Inflammatory macrophage treated with lipopolysaccharide for 4 hours (primary cell): ENCODE results near the gene TPRX1.
"Not testable (repeated sequence)": the region's sequence is repeated elsewhere in the genome, so short reads cannot be mapped to it uniquely, and the experiment has no call there.

Source experiments
- DNase-seq: peaks from one replicate; pipeline ENCODE4 v3.0.0-alpha.2; 2020

TPRX1 gene

GRCh38 chr19:47798904-47799266 lies 5.5 kb downstream of the TPRX1 start:
- no peak for DNase-seq

- DNase-seq: no peak
These were observed 6.1 kb downstream of the TPRX1 start for GRCh38 chr19:47797996-47798903.

GRCh38 chr19:47796785-47797184 lies 7.6 kb downstream of the TPRX1 start:
- no peak for DNase-seq

DNA sequence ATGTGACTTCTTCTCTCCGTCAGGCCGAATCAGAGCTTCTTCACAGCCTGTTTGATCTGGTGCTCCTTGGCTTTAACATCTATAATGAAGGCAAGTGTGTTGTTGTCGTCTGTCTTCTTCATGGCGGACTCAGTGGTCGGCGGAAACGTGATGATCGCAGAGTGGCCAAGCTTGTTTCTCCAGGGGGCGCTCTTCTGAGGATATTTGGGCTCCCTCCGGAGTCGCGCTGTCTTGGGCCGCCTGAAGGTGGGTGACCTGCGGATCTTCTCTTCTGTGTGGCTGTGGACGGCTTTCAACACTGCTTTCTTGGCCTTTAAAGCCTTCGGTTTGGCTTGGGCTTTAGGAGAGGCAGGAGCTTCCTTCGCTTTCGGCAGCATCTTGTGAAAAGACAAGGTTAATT lies 9.8 kb downstream of the TPRX1 start:
- DNase-seq: no peak

- no peak for DNase-seq
These were observed 11.7 kb downstream of the TPRX1 start for GRCh38 chr19:47792616-47793015.

DNA sequence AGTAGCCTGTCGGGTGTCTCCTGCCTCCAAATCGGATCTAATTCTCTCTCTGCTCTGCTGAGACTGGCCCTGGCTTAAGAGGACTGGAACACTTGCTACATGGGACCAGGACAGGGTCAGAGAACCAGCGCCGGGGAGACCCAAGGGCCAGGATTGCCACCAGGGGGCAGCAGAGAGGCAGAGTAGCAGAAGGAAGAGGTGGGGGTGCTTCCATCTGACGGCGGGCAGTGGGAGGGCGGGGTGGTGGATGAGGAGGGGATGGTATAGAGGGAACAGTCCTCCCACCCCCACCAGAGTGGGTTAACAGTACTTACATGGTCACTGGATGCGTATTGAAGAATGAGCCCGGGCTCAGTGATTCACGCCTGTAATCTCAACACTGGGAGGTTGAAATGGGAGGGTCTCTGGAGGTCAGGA lies 13.9 kb downstream of the TPRX1 start:
- peak; percentile 69 for DNase-seq

DNA sequence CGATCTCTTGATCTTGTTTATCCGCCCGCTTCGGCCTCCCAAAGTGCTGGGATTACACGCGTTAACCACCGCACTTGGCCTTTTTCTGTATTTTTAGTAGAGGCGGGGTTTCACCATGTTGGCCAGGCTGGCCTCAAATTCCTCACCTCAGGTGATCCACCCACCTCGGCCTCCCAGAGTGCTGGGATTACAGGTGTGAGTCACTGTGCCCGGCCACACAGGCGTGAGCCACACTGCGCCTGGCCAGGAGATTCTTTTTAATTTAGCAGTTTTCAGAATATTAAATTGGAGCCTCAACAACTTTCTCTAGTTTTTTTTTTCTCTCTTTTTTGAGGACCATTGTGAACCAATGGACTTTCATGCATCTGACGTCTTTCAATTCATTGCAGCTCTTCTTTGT lies 14.5 kb downstream of the TPRX1 start:
- not testable (repeated sequence) for DNase-seq

DNA sequence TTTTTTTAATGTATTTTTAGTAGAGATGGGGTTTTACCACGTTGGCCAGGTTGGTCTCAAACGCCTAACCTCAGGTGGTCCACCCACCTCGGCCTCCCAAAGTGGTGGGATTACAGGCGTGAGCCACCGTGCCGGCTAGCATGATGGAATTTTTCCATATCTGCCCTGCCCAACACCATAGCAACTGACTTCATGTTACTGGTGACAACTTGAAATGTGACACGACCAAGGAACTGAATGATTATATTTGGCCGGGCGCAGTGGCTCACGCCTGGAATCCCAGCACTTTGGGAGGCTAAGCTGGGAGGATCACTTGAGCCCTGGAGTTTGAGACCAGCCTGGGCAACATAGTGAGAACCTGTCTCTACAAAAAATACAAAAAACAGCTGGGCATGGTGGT lies 17.0 kb downstream of the TPRX1 start:
- DNase-seq: not testable (repeated sequence)

DNA sequence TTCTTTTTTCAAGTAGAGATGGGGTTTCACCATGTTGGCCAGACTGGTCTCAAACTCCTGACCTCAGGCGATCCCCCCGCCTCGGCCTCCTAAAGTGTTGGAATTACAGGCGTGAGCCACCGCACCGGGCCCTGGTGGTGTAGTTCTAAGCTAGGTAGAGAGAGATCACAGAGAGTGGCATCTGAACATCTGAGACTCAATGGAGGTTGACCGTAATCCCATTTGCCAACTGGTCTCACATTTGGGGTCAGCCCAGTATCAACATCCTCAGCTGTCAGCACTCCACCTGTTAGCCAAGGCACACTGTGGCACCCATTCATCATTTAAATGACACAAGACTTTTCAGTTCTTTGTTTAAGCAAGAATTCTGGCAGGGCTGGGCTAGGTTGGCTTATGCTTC lies 17.8 kb downstream of the TPRX1 start:
- DNase-seq: no peak

- no peak for DNase-seq
These were observed 22.6 kb downstream of the TPRX1 start for GRCh38 chr19:47781590-47782262.

GRCh38 chr19:47780215-47780551 lies 24.2 kb downstream of the TPRX1 start:
- no peak for DNase-seq

- DNase-seq: no peak
These were observed 24.7 kb downstream of the TPRX1 start for GRCh38 chr19:47779524-47780214.

GRCh38 chr19:47778954-47779351 lies 25.4 kb downstream of the TPRX1 start:
- no peak for DNase-seq

GRCh38 chr19:47778049-47778953 lies 26.1 kb downstream of the TPRX1 start, which contains the start of gene SELENOW:
SELENOW (plus strand) TSS chr19:47778703; CDS start chr19:47778786, 83 bp downstream.
- peak; percentile 57 for DNase-seq

DNA sequence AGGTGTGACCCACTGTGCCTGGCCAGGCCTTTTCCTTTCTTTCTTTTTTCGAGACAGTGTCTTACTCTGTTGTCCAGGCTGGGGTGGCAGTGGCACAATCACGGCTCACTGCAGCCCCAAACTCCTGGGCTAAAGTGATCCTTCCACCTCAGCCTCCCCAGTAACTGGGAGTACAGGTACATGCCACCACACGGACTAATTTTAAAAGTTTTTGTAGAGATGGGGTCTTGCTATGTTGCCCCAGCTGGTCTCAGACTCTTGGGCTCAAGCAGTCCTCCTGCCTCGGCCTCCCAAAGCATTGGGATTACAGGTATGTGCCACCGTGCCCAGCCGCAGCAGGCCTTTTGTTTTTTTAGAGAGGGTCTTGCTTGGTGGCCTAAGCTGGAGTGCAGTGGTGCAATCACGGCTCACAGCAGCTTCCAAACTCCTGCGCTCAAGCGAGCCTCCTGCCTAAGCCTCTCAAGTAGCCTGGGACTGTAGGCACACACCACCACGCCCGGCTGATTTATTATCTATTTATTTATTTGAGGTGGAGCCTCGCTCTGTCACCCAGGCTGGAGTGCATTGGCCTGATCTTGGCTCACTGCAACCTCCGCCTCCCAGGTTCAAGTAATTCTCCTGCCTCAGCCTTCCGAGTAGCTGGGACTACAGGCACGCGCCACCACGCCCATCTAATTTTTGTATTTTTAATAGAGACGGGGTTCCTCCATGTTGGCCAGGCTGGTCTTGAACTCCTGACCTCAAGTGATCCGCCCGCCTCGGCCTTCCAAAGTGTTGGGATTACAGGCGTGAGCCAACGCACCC lies 26.9 kb downstream of the TPRX1 start:
- not testable (repeated sequence) for DNase-seq

DNA sequence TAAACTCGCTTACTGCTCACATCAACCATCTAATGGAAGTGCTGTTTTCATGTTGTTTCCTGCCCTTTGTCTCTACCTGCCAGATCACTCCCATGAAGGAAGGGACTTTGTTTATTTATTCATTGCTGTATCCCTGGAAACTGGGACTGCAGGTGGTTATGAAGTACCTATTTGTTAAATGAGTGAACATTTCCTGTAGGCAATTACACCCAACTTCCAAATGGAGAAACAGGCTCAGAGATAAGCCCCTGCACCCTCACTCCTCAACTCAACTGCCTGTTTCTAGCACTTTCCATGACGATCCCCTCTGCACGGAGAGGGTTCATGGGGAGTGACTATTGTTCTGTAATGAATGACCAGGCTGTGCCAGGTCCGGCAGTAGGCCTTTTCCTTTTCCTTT lies 27.8 kb downstream of the TPRX1 start:
- no peak for DNase-seq

DNA sequence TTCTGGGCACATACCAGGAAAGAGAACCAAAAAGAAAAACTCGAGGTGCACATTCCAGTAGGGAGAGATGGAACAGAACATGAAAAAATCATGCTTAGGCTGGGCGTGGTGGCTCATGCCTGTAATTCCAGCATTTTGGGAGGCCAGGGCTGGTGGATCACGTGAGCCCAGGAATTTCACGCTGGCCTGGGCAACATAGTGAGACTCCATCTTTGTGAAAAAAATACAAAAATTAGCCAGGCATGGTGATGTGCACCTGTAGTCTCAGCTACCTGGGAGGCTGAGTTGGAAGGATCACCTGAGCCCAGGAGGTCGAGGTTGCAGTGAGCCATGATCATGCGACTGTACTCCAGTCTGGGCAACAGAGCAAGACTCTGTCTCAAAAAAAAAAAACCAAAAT lies 33.1 kb downstream of the TPRX1 start:
- DNase-seq: not testable (repeated sequence)

- no peak for DNase-seq
These were observed 34.8 kb downstream of the TPRX1 start for GRCh38 chr19:47769534-47769933.

DNA sequence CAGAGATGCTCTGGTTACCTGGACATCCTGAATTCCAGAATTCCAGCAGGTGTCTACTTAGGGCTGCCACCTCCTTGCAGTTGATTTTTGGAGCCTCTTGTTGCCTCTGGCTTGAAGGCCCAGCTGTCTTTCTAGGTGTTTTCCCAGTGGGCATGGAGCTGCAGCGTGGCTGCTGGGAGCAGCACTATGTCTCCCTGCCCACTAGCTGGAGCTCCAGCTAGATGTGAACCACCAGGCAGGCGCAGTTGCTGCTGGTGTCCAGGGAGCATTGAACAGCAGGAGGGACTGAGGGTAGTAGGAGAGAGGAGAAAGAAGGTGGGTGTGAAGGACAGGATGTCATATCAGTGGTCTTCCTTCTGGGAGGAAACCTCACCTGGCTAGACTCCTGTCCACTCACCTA lies 35.7 kb downstream of the TPRX1 start:
- no peak for DNase-seq

DNA sequence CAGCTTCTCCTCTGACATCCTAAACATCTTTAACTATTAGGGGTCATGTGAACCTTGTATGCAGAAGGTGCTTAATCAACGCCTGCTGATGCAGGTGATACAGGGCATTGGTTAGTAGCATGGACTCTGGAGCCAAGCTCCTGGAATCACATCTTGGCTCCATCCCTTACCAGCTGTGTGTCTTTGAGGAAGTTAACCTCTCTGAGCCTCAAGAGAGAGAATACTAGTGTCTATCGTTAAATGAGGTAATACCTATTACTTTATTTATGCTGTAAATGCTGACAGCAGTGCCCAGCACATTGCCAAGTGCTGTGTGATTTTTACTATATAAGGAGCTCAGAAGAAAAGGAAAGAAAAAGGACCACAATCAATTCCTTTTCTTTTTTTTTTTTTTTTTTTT lies 37.0 kb downstream of the TPRX1 start:
- DNase-seq: no peak

GRCh38 chr19:47766670-47767069 lies 37.7 kb downstream of the TPRX1 start:
- no peak for DNase-seq

DNA sequence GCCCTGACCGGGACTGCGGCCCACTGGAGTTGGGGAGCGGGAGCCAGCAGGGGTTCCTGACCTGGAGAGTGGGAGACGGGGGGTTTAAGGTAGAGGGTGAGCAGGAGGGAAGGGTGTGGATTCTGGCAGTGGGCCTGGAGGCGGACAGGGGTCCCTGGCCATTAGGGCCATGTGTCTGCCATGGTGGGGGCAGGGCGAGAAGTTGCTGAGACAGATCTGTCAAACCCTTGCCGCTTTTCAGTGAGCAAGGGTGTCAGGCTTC lies 38.1 kb downstream of the TPRX1 start:
- no peak for DNase-seq
